ENCODE results near the gene FAM47A.

The FAM47A gene

DNA sequence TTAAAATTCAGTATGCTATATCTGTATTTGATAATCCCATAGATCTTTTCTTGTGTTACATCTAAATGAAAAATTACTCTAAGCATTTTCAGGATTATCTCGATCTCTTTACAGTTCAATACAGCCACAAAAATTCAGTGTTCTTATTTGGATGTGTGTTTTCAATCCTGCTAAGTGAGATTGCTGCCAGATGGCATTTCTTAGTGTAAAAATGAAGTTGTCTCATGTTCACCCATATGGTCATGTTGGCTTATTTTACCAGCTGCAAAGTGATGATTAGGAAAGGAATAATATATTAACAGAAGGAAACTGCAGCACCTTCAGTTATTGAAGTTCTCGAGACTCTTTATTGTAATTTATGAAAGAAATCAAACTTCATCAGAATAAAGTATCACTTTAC is 12.1 kb upstream of the FAM47A start:
- H3K27me3 ChIP-seq (ENCODE audit: insufficient read depth, low read length) = no peaks in the 10 kb centered on the region
- H3F3A ChIP-seq (ENCODE audit: insufficient read depth, low read length) = no peaks in the 10 kb centered on the region
- H3K9me2 ChIP-seq (ENCODE audit: low read depth, low read length) = no peaks in the 10 kb centered on the region
- no peaks in the 10 kb centered on the region for H3K36me3 ChIP-seq (ENCODE audit: insufficient read depth, low read length)
- no peak overlapping the region for H3K9ac ChIP-seq (ENCODE audit: low read length)
- no peak overlapping the region for H3K27ac ChIP-seq (ENCODE audit: low read depth, low read length, poor library complexity, severe bottlenecking)
- H4K20me1 ChIP-seq (ENCODE audit: insufficient read depth, low read length) = no peaks in the 10 kb centered on the region
- H2AFZ ChIP-seq (ENCODE audit: low read length) = no peak overlapping the region
- H3K79me2 ChIP-seq (ENCODE audit: insufficient read depth, low read length) = no peaks in the 10 kb centered on the region
- TF ChIP-seq, protein P1, sequence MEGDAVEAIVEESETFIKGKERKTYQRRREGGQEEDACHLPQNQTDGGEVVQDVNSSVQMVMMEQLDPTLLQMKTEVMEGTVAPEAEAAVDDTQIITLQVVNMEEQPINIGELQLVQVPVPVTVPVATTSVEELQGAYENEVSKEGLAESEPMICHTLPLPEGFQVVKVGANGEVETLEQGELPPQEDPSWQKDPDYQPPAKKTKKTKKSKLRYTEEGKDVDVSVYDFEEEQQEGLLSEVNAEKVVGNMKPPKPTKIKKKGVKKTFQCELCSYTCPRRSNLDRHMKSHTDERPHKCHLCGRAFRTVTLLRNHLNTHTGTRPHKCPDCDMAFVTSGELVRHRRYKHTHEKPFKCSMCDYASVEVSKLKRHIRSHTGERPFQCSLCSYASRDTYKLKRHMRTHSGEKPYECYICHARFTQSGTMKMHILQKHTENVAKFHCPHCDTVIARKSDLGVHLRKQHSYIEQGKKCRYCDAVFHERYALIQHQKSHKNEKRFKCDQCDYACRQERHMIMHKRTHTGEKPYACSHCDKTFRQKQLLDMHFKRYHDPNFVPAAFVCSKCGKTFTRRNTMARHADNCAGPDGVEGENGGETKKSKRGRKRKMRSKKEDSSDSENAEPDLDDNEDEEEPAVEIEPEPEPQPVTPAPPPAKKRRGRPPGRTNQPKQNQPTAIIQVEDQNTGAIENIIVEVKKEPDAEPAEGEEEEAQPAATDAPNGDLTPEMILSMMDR (IDR thresholded peaks at IDR 0.05; ENCODE audit: low read length) = no peak
- no peak for TF ChIP-seq EZH2 (IDR thresholded peaks at IDR 0.05; ENCODE audit: borderline replicate concordance, low read length)
- no peaks in the 10 kb centered on the region for H3K4me1 ChIP-seq (ENCODE audit: insufficient read depth, low read length, severe bottlenecking)
- H3K4me3 ChIP-seq (ENCODE audit: low read depth, low read length, poor library complexity, severe bottlenecking) = no peak overlapping the region
- H3K4me2 ChIP-seq (ENCODE audit: low read length) = no peak overlapping the region
- no peaks in the 10 kb centered on the region for H3K9me3 ChIP-seq (ENCODE audit: low read length)

DNA sequence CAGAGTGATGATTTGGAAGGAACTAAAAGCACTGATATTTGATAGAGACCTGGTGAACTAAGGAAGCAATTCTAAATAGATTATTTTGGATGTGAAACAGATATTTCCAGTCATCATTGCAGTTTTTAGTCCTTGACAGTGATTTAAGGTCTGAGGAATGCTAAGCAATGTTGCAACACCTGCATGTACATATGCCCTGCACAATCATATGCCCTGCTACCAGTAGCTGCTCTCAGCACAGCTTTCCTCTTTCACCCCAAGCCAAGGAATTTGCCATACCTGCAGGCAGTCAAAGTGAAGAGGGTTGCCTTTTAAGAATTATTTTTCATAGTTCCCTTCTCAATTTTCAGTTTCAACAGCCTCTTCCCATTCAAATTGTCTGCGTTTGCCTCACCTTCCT is 8.7 kb upstream of the FAM47A start:
- no peaks in the 10 kb centered on the region for H3K9me2 ChIP-seq (ENCODE audit: low read depth, low read length)
- H4K20me1 ChIP-seq (ENCODE audit: insufficient read depth, low read length) = no peaks in the 10 kb centered on the region
- H3K27me3 ChIP-seq (ENCODE audit: insufficient read depth, low read length) = no peaks in the 10 kb centered on the region
- H3K4me1 ChIP-seq (ENCODE audit: insufficient read depth, low read length, severe bottlenecking) = no peaks in the 10 kb centered on the region
- H3K27ac ChIP-seq (ENCODE audit: low read depth, low read length, poor library complexity, severe bottlenecking) = no peak overlapping the region
- no peaks in the 10 kb centered on the region for H3K79me2 ChIP-seq (ENCODE audit: insufficient read depth, low read length)
- H3K9ac ChIP-seq (ENCODE audit: low read length) = no peak overlapping the region
- H3K4me2 ChIP-seq (ENCODE audit: low read length) = no peak overlapping the region
- no peak overlapping the region for H3K4me3 ChIP-seq (ENCODE audit: low read depth, low read length, poor library complexity, severe bottlenecking)
- no peaks in the 10 kb centered on the region for H3K36me3 ChIP-seq (ENCODE audit: insufficient read depth, low read length)
- no peak overlapping the region for H2AFZ ChIP-seq (ENCODE audit: low read length)
- H3K9me3 ChIP-seq (ENCODE audit: low read length) = no peaks in the 10 kb centered on the region
- no peak for TF ChIP-seq EZH2 (IDR thresholded peaks at IDR 0.05; ENCODE audit: borderline replicate concordance, low read length)
- no peaks in the 10 kb centered on the region for H3F3A ChIP-seq (ENCODE audit: insufficient read depth, low read length)

DNA sequence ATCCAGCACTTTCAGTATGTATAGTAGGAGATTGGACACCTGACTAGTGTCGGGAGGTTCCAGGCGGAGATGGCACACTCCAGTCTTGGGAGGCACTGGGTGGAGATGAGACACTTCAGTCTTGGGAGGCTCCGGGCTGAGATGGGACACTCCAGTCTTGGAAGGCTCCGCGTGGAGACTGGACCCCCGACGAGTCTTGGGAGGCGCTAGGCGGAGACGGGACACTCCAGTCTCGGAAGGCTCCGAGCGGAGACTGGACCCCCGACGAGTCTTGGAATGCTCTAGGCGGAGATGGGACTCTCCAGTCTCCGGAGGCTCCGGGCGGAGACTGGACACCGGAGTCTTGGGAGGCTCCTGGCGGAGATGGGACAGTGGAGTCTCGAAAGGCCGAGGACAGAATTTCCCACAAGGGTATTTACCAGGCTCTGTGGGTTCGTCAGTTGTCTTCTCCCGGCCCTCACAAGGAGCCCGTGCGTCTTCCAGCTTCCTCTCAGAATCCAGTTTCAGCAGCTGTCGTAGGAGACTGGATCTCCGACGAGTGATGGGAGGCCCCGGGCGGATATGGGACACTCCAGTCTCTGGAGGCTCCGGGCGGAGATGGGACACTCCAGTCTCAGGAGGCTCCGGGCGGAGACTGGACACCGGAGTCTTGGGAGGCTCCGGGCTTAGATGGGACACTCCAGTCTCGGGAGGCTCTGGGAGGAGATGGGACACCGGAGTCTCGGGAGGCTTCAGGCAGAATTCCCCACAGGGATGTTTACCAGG is 952 bp downstream of the FAM47A start:
- no peaks in the 10 kb centered on the region for H3K27me3 ChIP-seq (ENCODE audit: insufficient read depth, low read length)
- H3K27ac ChIP-seq (ENCODE audit: low read depth, low read length, poor library complexity, severe bottlenecking) = no peak overlapping the region
- H3K36me3 ChIP-seq (ENCODE audit: insufficient read depth, low read length) = no peaks in the 10 kb centered on the region
- H4K20me1 ChIP-seq (ENCODE audit: insufficient read depth, low read length) = no peaks in the 10 kb centered on the region
- H3K4me2 ChIP-seq (ENCODE audit: low read length) = no peak overlapping the region
- H2AFZ ChIP-seq (ENCODE audit: low read length) = no peak overlapping the region
- H3K9me2 ChIP-seq (ENCODE audit: low read depth, low read length) = no peaks in the 10 kb centered on the region
- H3K4me3 ChIP-seq (ENCODE audit: low read depth, low read length, poor library complexity, severe bottlenecking) = no peak overlapping the region
- no peaks in the 10 kb centered on the region for H3K79me2 ChIP-seq (ENCODE audit: insufficient read depth, low read length)
- TF ChIP-seq EZH2 (IDR thresholded peaks at IDR 0.05; ENCODE audit: borderline replicate concordance, low read length) = no peak
- TF ChIP-seq, protein P1 (IDR thresholded peaks at IDR 0.05; ENCODE audit: low read length) = no peak
- H3K4me1 ChIP-seq (ENCODE audit: insufficient read depth, low read length, severe bottlenecking) = no peaks in the 10 kb centered on the region
- H3K9me3 ChIP-seq (ENCODE audit: low read length) = no peaks in the 10 kb centered on the region
- H3K9ac ChIP-seq (ENCODE audit: low read length) = no peak overlapping the region
- no peaks in the 10 kb centered on the region for H3F3A ChIP-seq (ENCODE audit: insufficient read depth, low read length)

DNA sequence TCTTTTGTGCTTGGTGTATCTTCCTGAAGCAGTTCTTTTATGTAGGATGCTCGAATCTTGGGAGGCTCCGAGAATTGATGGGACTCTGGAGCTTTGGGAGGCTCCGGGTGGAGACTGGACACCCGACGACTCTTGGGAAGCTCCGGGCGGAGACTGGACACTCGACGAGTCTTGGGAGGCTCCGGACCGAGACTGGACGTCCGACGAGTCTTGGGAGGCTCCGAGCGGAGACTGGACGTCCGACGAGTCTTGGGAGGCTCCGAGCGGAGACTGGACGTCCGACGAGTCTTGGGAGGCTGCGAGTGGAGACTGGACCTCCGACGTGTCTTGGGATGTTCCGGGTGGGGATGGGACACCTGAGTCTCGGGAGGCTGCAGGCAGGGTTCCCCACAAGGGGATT is 1.6 kb downstream of the FAM47A start:
- no peaks in the 10 kb centered on the region for H3K9me2 ChIP-seq (ENCODE audit: low read depth, low read length)
- H3K27ac ChIP-seq (ENCODE audit: low read depth, low read length, poor library complexity, severe bottlenecking) = no peak overlapping the region
- H3K27me3 ChIP-seq (ENCODE audit: insufficient read depth, low read length) = no peaks in the 10 kb centered on the region
- no peak overlapping the region for H3K4me2 ChIP-seq (ENCODE audit: low read length)
- no peaks in the 10 kb centered on the region for H3K9me3 ChIP-seq (ENCODE audit: low read length)
- H3K79me2 ChIP-seq (ENCODE audit: insufficient read depth, low read length) = no peaks in the 10 kb centered on the region
- H3F3A ChIP-seq (ENCODE audit: insufficient read depth, low read length) = no peaks in the 10 kb centered on the region
- H3K36me3 ChIP-seq (ENCODE audit: insufficient read depth, low read length) = no peaks in the 10 kb centered on the region
- no peaks in the 10 kb centered on the region for H3K4me1 ChIP-seq (ENCODE audit: insufficient read depth, low read length, severe bottlenecking)
- H3K9ac ChIP-seq (ENCODE audit: low read length) = no peak overlapping the region
- no peak overlapping the region for H2AFZ ChIP-seq (ENCODE audit: low read length)
- H3K4me3 ChIP-seq (ENCODE audit: low read depth, low read length, poor library complexity, severe bottlenecking) = no peak overlapping the region
- H4K20me1 ChIP-seq (ENCODE audit: insufficient read depth, low read length) = no peaks in the 10 kb centered on the region
- TF ChIP-seq EZH2 (IDR thresholded peaks at IDR 0.05; ENCODE audit: borderline replicate concordance, low read length) = no peak
- TF ChIP-seq, protein P1 (IDR thresholded peaks at IDR 0.05; ENCODE audit: low read length) = no peak
